Fibroblast of skin of abdomen (primary cell): Measurements from ENCODE around the gene PHGDH. TPM values are rescaled to one million over a fixed set of nuclear protein-coding genes. Genes with fewer than 3 reads are reported as not detected.
"Not testable (repeated sequence)": the region's sequence is repeated elsewhere in the genome, so short reads cannot be mapped to it uniquely, and the experiment has no call there.

Experiments
- DNase-seq: peaks from one replicate; pipeline ENCODE4 v3.0.0-alpha.2; 2013
- polyA plus RNA-seq, 2 experiments: library from polyadenylated mRNA; unstranded; fragments of 120-200 nt; gene quantifications; one replicate each; pipeline ENCODE4 v1.2.1, GENCODE V29; 2013; ENCODE audit not compliant: insufficient read length in 2 of 2

Gene PHGDH
- polyA plus RNA-seq (2013, experiment 1 of 2; ENCODE audit: insufficient read length): 687 TPM
- 657 TPM for polyA plus RNA-seq (2013, experiment 2 of 2; ENCODE audit: insufficient read length)

- peak; percentile 95 for DNase-seq
Measured at GRCh38 chr1:119711804-119712341, at the start of gene PHGDH. TSS of gene PHGDH (plus strand) at chr1:119711934. CDS start at chr1:119712023, 89 bp downstream.

GRCh38 chr1:119662034-119662437 is 49.7 kb upstream of the PHGDH start:
- no peak for DNase-seq

- no peak for DNase-seq
Measured at GRCh38 chr1:119664067-119664466, 47.7 kb upstream of the PHGDH start.

- DNase-seq: no peak
Measured at GRCh38 chr1:119667173-119667572, 44.6 kb upstream of the PHGDH start.

- DNase-seq: no peak
Measured at GRCh38 chr1:119670898-119671297, 40.8 kb upstream of the PHGDH start.

GRCh38 chr1:119673171-119673940 is 38.4 kb upstream of the PHGDH start:
- no peak for DNase-seq

- DNase-seq: peak; percentile 60
Measured at GRCh38 chr1:119674111-119674526, 37.6 kb upstream of the PHGDH start.

GRCh38 chr1:119674835-119675289 is 36.9 kb upstream of the PHGDH start:
- DNase-seq: peak; percentile 92

GRCh38 chr1:119675349-119676345 is 36.1 kb upstream of the PHGDH start:
- DNase-seq: peak; percentile 77

GRCh38 chr1:119676571-119677206 is 35.0 kb upstream of the PHGDH start:
- DNase-seq: no peak

GRCh38 chr1:119679223-119679622 is 32.5 kb upstream of the PHGDH start:
- no peak for DNase-seq

GRCh38 chr1:119680193-119680592 is 31.5 kb upstream of the PHGDH start:
- no peak for DNase-seq

GRCh38 chr1:119680723-119681122 is 31.0 kb upstream of the PHGDH start:
- no peak for DNase-seq

- no peak for DNase-seq
Measured at GRCh38 chr1:119681560-119681959, 30.2 kb upstream of the PHGDH start.

- no peak for DNase-seq
Measured at GRCh38 chr1:119682141-119682540, 29.6 kb upstream of the PHGDH start.

GRCh38 chr1:119683893-119684292 is 27.8 kb upstream of the PHGDH start:
- DNase-seq: no peak

- no peak for DNase-seq
Measured at GRCh38 chr1:119686661-119687060, 25.1 kb upstream of the PHGDH start.

- peak; percentile 27 for DNase-seq
Measured at GRCh38 chr1:119687434-119688079, 24.2 kb upstream of the PHGDH start.

- no peak for DNase-seq
Measured at GRCh38 chr1:119688810-119689209, 22.9 kb upstream of the PHGDH start.

GRCh38 chr1:119689511-119689910 is 22.2 kb upstream of the PHGDH start:
- no peak for DNase-seq

GRCh38 chr1:119696863-119697262 is 14.9 kb upstream of the PHGDH start:
- not testable (repeated sequence) for DNase-seq

- no peak for DNase-seq
Measured at GRCh38 chr1:119697598-119697997, 14.1 kb upstream of the PHGDH start.
